HepG2 (cell line): ENCODE data around the gene LRRC8E.
A peak's percentile ranks its signal among the peaks of the same experiment; 100 is the strongest.

Experiments
- ASH2L ChIP-seq: fragments of 300-600, 200-600 bp; sonication (generic); IDR thresholded peaks from 2 replicates; pipeline ENCODE4 v1.7.0; 2017; ENCODE audit warnings: low read depth, mild to moderate bottlenecking, moderate library complexity, mixed read lengths, low read length; ENCODE audit not compliant: insufficient read length
- ATF2 ChIP-seq: sonication (generic); formaldehyde crosslinking; IDR thresholded peaks from 2 replicates; pipeline ENCODE4 v1.4.0; 2020; ENCODE audit warnings: missing genetic modification reagents
- CTCF ChIP-seq: sonication (generic); formaldehyde crosslinking; IDR thresholded peaks from 2 replicates; pipeline ENCODE4 v1.5.0; 2020; ENCODE audit warnings: mild to moderate bottlenecking, missing genetic modification reagents, moderate library complexity
- EP300 ChIP-seq, 3 experiments: sonication (generic) in 1 of 3; formaldehyde crosslinking in 1 of 3; IDR thresholded peaks; 2 replicates each; pipeline versions ENCODE4 v1.5.1 to v1.6.1; 2011 to 2020; ENCODE audit warnings: low read depth in 2 of 3, low read length in 2 of 3, borderline replicate concordance in 1 of 3, improper control_type of control experiment in 1 of 3, mild to moderate bottlenecking in 1 of 3, missing genetic modification reagents in 1 of 3, moderate library complexity in 1 of 3
- POLR2A ChIP-seq, 2 experiments: IDR thresholded peaks; 2 replicates each; pipeline ENCODE4 v1.6.1; 2011; ENCODE audit warnings: low read depth in 2 of 2, low read length in 2 of 2, mild to moderate bottlenecking in 1 of 2, moderate library complexity in 1 of 2; ENCODE audit not compliant: insufficient read depth in 1 of 2
- RAD51 ChIP-seq: fragments of 450-650 bp; IDR thresholded peaks from 2 replicates; pipeline ENCODE4 v1.6.1; 2016; ENCODE audit warnings: borderline replicate concordance
- SRF ChIP-seq: IDR thresholded peaks from 2 replicates; pipeline ENCODE4 v1.6.1; 2011; ENCODE audit warnings: mild to moderate bottlenecking, low read depth, low read length, moderate library complexity
- ZFP36L2 ChIP-seq: sonication (generic); formaldehyde crosslinking; IDR thresholded peaks from 2 replicates; pipeline ENCODE4 v1.4.0; 2020; ENCODE audit warnings: missing genetic modification reagents
- ZNF343 ChIP-seq: sonication (generic); formaldehyde crosslinking; IDR thresholded peaks from 2 replicates; pipeline ENCODE4 v1.4.0; 2020; ENCODE audit warnings: mild to moderate bottlenecking, missing genetic modification reagents
- TF ChIP-seq, protein P1 (sequence below): sonication (generic); formaldehyde crosslinking; IDR thresholded peaks from 2 replicates; pipeline ENCODE4 v1.5.1; 2020; ENCODE audit warnings: missing genetic modification reagents, mild to moderate bottlenecking, borderline replicate concordance

DNA sequence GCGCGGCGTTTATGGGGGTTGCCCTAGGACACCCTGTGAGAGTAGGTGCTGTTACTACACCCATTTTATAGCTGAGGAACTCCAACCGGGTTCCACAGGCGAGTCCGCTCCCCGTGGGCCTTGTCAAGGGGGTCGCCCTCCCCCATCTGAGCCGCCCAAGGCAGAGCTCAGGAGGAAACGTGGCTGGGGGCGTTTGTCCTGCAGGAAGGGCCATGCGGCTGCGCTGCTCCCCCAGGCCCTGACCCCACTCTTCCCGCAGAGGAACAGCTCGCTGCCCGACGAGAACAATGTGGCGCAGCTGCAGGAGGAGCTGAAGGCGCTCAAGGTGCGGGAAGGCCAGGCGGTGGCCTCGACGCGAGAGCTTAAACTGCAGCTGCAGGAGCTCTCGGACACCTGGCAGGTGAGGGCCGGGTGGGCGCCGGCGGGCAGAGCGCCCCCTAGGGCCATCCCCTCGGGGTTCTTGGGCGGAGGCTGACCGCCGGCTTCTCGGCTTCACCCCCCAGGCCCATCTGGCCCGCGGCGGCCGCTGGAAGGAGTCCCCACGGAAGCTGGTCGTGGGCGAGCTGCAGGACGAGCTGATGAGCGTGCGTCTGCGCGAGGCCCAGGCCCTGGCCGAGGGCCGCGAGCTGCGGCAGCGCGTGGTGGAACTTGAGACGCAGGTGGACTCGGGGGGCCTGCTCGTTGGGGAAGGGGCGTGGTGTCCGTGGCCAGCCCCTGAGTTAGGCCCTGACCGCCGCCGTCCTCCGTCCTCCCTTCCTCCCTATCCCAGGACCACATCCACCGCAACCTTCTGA is 26.5 kb upstream of the LRRC8E start:
- TF ChIP-seq EP300 (IDR thresholded peaks at IDR 0.05; ENCODE audit: low read depth in 2 of 2, low read length in 2 of 2), result no peak
- TF ChIP-seq EP300 (CRISPR knock-in tag; IDR thresholded peaks at IDR 0.05; ENCODE audit: borderline replicate concordance), result no peak
- TF ChIP-seq, protein P1, sequence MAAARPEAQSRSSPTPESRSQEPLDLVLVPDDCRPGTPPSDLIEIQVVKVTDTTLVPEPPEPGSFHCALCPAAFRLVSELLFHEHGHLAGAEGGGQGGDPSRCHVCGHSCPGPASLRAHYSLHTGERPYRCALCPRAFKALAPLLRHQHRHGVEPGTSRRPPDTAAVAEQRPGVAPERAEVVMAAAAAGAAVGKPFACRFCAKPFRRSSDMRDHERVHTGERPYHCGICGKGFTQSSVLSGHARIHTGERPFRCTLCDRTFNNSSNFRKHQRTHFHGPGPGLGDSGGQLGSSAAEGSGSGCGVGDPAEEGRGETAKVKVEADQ (CRISPR knock-in tag), result no peak
- TF ChIP-seq POLR2A (IDR thresholded peaks at IDR 0.05; ENCODE audit: insufficient read depth in 1 of 2, low read depth in 2 of 2, low read length in 2 of 2), result no peak
- no peak for TF ChIP-seq ZNF343 (CRISPR knock-in tag)
- TF ChIP-seq RAD51, result no peak
- peak; percentile 29 for TF ChIP-seq CTCF (CRISPR knock-in tag)
- no peak for TF ChIP-seq ASH2L
- no peak for TF ChIP-seq SRF
- TF ChIP-seq ATF2 (CRISPR knock-in tag), result no peak
- no peak for TF ChIP-seq ZFP36L2
